Measurements from ENCODE around the gene STAT5B. TPM values are rescaled to one million over a fixed set of nuclear protein-coding genes. Genes with fewer than 3 reads are reported as not detected.

STAT5B gene
- total and polyA plus RNA-seq, 9 of the 15 experiments (the other 6 are each of a cell fraction or from before 2014, with no cell fraction given) = 20.8 to 176 (median 92.4) TPM

GRCh38 chr17:42322382-42323267 lies 46.4 kb upstream of the STAT5B start (continued):
- TF ChIP-seq BMI1 (IDR thresholded peaks at IDR 0.05; ENCODE audit: low read length) (no peak), NR2F6 (CRISPR knock-in tag; IDR thresholded peaks at IDR 0.05) (no peak), GABPB2 (CRISPR knock-in tag; conservative IDR thresholded peaks at IDR 0.05) (no peak), NR2C1 (IDR thresholded peaks at IDR 0.05) (no peak), NR2C1 (tag; IDR thresholded peaks at IDR 0.05) (no peak), HMGXB4 (CRISPR knock-in tag; IDR thresholded peaks at IDR 0.05) (0 out of 2 replicates have a peak, but pooled peaks have one; percentile 53), RBM22 (IDR thresholded peaks at IDR 0.05; ENCODE audit: low read depth, low read length, poor library complexity, severe bottlenecking) (no peak), NR1H2 (CRISPR knock-in tag; IDR thresholded peaks at IDR 0.05) (no peak), ZNF318 (IDR thresholded peaks at IDR 0.05; ENCODE audit: borderline replicate concordance in 1 of 2, low read depth in 1 of 2) (no peak), SRSF7 (optimal IDR thresholded peaks at IDR 0.05; ENCODE audit: low read depth, low read length) (no peak), ZNF77 (CRISPR knock-in tag; IDR thresholded peaks at IDR 0.05) (no peak), HEY1 (CRISPR knock-in tag; IDR thresholded peaks at IDR 0.05; ENCODE audit: borderline replicate concordance) (no peak), MAFG (tag; conservative IDR thresholded peaks at IDR 0.05) (no peak), ZNF133 (CRISPR knock-in tag; IDR thresholded peaks at IDR 0.05) (no peak), HMG20B (CRISPR knock-in tag; IDR thresholded peaks at IDR 0.05) (no peak), PHTF2 (CRISPR knock-in tag; IDR thresholded peaks at IDR 0.05) (no peak), ZNF75A (CRISPR knock-in tag; IDR thresholded peaks at IDR 0.05) (no peak), E2F1 (CRISPR knock-in tag; IDR thresholded peaks at IDR 0.05) (0 out of 2 replicates have a peak, but pooled peaks have one; percentile 26)

Measured in K562 (cell line).